Measurements from ENCODE around the gene UCP3.

The UCP3 gene

GRCh38 chr11:73951797-73952196 lies 57.1 kb downstream of the UCP3 start:
- no peak for DNase-seq (ENCODE audit: low read depth)

GRCh38 chr11:73950869-73951710 lies 57.8 kb downstream of the UCP3 start, which contains the start of gene DNAJB13:
TSS of gene DNAJB13 (plus strand) at chr11:73951026. CDS start at chr11:73951070, 44 bp downstream.
- no peak for DNase-seq (ENCODE audit: low read depth)
